Measurements from ENCODE around the gene DSCAM.

Gene DSCAM

DNA sequence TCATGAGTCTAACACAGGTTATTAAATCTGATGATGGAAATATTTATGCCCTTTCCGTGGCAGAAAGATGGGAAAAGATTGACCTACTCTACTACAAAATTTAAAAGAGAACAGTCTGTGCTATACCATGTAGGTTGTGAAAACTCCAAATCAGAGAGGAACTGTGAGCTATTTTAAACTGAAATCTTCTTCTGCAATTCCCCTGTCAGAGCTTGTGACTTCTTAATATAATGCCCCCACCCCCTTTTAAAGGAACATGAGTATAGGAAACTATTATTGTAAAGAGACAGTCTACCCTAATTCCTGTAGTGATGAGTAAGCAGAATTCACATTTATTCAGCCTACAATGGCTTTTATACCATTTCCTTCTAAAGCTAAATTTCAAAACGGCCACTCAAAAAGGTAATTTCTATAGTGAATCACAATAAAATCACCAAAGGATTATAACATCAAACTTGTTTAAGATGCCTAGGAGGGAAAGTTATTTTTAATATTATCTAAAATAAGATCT, 11.7 kb downstream of the DSCAM start:
- DNase-seq, result no peak

DNA sequence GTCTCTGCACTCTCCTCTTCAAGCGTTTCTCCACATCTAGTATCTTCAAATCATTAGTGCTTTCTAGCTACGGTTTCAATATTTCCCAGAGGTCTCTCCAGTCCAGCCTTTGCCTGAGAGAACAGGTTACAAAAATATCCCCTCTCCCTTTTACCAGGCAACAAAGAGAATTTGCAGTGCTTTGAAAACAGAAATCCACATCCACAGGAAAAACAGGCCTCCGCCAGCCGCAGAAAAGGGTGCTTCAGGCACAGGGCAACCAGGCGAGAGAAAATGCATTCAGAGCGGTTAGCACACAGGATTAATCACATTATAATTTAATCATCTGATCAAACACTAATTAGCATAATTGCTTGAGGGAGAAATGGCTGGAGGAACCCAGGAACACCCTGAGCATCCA, 13.8 kb downstream of the DSCAM start:
- DNase-seq, result no peak

DNA sequence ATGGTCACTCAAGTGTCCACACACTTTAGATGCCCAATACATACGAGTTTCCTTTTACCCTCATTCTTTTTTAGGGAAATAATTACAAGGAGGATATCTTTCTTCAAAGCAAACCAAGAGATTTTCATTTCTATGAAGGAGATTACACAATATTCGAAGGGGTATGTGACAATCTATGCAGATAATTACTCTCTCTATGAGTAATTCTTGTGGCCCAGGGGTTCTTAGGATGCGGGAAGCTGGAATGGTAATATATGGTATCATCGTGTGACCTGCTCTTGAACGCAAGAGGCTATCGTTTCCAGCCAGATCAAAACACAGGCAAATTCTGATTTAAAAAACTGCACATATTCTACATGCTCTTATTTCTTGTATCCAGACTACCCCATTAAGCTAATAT, 14.6 kb downstream of the DSCAM start:
- DNase-seq, result no peak

DNA sequence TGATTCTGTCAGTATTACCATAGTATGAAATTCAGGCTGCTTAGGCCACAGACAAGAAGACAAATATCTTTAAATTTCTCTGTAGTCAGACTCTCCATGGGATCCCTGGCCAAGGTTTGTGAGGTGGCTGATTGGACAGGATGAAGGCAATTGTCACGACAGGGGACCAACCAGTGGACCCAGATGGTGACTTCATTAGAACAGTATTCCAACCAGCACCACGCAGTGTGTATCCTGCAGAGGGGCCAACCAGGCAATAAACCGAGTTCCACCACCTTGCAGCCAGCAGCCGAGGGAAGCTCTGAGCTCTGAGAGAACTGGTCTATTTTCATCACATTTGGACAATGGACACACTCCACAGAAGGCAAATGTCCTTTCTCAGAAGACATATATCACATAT, 16.1 kb downstream of the DSCAM start:
- no peak for DNase-seq

DNA sequence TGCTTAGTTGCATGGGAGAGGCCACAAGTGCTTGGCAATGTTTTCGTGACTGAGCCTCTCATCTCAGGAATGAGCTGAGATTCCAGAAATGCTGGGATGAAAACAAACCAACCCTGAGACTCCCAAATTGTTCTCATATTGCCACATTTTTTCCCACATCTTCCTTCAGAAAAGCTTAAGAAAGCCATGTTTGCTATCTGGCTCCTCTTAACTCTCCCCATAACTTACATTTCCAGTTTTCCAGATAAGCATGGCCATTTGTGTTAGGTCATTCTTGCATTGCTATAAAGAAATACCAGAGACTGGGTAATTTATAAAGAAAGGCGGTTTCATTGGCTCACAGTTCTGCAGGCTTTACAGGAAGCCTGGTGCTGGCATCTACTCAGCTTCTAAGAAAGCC, 17.2 kb downstream of the DSCAM start:
- DNase-seq, result no peak

DNA sequence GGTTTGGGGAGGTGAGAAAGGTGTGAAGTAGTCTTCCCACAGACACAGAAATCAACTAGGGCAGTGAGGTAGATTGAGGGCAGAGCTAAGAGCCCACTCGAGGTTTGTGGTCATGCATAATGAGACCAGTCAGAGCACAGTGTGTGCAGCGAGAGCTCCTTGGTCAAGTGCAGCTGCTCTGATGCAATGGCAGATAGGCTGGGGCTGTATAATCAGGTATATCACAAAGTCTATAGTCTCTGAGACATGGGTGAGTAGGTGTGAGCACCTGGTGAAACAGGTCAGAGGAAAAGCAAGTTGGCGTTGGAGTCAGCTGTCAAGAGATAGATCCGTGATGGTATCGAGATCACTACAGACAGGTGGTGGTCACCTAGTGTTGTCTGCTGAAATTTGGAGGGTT, 17.6 kb downstream of the DSCAM start:
- DNase-seq, result no peak

DNA sequence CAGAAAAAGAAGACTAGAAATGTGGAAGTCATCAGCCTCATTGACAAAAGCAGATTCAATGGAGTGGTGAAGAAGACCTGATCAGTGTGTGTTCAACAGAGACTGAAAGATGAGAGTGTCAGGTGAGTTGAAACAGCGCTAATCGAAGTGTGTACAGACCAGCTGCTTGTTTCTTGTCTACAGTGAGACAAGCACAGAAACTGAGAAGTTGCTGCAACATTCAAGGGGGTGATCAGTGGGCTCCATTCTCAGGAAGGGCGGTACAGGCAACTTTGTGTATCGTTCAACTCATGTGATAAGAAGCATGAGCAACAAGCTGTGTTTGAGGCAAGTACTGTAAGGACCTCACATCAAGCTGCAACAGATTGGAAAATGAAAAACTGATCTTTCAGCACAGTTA, 19.4 kb downstream of the DSCAM start:
- DNase-seq, result no peak

DNA sequence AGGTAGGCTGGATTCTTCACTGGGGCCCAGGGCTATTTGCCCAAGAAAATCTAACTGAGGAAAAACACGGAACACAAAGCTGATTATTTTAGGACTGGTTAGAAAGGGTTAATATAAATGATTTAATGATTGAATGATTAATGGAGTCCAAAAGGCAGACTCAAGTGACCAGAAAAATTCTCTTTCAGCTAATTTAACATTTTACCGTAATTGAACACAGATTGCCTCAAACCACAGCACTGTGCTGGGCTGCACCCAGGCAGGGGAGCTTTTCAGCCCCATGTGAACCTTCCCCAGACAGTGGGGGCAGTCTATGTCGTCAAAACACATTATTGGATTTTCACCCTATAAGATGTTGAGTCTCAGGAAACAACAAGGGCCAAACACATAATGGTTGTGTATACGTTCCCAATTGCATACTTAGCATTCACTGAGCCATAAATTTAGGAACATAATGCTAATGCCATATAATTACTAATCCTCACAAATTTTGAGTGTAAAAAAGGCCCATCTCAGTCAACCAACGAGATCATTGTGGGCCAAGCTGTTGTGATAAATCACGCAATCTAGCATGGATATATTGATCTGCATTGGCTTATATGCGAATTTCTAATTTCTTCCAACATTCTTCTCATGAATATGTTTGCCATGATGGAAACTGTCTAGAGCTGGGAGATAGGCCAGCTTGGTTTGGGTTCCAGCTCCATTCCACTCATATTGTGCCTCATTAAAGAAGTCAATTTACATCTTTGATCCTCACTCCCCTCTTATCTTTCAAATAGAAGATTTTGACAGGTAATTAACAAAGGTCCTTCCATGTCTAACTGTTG, 27.7 kb downstream of the DSCAM start:
- DNase-seq, result no peak

DNA sequence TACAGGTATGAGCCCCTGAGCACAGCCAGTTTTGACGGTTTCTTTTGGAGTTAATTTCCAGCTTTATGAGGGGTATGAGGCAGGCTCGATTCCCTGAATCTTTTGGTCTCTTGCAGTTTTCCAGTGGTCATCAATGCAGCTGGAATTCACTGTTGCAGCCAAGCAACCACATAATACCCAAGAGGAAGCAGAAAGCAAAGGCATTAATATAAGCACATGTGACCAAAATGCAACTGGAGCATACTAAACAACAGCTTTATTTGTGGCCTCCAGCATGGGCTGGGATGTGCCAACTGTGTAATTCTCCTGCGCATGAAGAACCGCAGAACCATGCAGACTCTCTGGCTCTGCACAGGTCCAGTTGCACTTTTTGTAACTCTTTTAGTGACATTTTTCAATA, 33.0 kb downstream of the DSCAM start:
- DNase-seq, result no peak

DNA sequence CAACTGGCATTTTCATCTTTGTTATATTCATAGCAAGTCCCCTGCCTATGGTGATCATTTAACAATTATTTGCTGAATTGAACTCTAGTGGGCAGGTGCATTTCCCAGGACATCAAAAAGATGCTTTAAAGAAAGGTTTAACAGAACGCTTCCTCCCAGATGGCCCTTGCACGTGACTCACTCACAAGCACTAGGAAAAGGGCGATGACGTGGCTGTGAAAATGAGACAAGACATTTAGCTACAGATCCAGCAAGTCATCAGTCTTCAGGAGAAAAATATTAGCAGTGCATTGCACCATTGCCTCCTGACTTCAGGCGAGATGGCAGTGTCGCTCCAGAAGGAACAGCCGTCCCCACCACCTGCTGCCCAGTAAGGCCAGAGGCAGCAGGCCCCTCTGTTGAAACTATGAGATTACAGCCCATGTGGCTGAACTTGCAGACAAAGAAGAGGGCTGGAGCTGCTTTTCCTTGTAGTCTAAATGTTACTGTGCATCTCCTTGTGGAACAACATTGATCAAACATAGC, 37.2 kb downstream of the DSCAM start:
- no peak for DNase-seq

DNA sequence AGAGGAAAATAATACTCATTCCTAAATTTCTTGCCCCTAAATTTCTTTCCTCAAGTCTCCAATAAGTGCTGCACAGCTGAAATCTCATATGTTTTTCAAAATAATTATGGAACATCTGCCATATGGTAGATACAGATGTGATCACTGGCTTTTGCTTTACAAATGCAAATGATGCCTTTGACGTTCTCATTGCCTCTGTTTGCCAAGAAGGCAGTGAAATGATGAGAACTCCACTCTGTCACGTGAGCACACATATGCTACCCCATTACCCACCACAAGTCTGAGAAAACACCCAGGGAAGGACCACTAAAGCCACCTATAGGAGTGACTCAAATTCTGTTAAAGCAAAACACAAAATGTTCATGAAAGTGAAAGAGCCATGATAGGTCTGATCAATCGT, 43.9 kb downstream of the DSCAM start:
- DNase-seq, result no peak

DNA sequence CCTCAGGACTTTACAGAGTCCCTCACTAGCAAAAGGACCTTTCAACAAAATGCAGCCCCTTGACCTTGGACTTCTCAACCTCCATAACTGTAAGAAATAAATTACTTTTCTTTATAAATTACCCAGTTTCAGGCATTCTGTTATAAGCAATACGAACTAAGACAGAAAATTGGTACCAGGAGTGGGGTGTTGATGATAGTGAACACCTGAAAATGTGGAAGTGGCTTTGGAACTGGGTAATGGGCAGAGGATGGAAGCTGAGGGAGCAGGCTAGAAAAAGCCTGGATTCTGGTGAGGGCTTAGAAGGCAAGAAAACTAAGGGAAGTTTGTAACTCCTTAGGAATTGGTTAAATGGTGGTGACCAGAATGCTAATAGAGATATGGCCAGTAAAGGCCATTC, 46.8 kb downstream of the DSCAM start:
- DNase-seq, result no peak

DNA sequence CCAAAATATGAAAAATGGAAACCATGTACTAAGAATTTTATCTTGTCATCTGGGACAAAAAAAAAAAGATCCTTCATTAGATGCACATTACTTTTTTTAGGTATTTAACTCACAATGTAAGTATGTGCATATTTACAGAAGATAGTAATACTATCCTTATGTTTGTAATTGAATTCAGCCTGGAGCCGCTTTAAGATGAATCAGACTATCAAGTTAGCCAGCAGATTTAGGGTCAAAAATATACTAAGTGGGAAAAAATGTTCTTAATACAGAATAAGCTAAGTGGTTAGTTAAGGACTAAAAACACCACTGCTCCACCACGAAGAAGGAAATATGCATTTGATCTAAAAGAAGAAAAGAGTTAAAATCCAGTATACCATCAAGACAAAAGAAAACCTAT, 49.1 kb downstream of the DSCAM start:
- no peak for DNase-seq

DNA sequence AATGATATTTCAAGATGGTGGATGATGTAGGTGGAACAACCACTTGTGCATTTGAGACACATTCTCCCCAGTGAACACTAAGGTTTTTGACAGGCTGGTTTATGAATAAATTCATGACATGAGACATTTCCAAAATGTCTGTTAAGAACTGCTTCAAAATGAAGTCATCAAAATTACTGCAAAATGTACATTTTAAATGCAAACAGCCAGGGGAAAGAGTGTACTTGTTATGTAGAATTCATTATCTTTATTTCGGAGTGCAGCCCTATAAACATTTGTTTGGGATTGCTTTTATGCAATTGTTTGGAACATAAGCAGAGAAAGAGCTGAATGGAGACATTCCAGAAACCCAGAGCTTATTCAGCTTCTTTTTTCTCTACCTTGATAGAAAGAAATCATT, 49.5 kb downstream of the DSCAM start:
- no peak for DNase-seq

DNA sequence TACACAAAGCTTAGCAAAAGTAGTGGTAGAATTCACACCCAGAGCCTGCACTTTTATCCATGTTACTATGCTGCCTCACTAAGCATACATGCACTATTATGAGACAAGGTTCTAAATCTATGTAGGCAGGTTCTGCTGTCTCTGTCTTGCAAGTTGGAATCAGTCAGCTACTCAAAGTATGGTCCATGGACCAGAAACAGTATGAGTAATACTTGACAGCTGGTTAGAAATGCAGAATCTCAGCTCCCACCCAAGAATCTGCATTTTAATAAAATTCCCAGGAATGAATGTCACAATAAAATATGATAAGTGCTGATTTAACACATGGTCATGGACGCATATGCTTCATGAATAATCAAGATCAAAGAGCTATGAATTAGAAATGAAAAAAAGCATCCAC, 50.5 kb downstream of the DSCAM start:
- no peak for DNase-seq

DNA sequence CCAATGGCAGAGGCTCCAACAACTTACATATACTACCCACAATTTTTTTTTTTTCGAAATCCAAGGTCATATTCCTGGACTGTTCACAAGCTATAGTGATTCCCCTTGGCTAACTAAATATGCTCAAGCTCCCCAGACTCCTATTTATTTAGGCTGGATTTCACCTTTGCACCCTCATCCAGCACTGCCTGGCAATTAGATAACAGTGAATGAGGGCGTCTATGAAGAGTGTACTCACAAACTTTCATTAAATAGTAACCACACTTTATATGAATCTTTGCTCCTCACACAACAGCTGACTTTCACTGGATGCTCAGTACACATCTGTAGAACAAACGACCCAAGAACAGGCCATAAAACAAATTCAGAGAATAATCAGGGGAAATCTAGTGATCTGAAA, 51.6 kb downstream of the DSCAM start:
- DNase-seq, result no peak

DNA sequence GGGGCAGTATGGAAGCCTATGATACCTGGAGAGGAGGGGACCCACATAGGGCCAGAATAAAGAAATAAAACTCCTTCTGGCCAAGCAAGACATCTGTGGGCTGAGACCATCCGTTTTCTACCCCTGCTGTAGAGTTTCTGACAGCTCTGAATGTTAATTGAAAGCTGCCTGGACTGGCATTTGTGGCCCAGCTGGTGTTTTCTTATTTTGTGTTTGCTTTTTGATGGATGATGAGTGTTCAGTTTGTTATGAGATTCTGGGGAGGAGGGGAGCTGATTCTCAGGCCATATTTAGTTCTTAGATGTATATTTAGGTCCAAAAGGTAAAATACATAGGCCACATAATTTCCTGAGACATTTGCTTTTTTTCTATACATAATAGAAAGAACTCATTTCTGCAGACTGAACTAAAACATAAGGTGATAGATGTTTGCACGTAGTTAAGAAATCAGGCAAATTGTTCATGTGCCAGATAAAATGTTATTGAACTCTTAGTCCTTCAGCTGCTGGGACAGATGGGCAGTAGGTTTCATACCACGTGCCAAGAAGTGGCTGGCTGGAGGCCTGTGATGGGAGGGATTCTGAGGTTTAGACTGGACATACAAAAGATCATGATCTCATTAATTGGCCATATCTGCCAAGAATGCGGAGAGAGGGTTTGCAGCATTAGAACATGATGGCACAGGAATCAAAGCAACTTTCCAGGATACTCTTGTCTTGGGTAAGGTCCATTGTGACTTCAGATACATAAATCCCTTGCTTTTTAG, 54.1 kb downstream of the DSCAM start:
- DNase-seq, result no peak

DNA sequence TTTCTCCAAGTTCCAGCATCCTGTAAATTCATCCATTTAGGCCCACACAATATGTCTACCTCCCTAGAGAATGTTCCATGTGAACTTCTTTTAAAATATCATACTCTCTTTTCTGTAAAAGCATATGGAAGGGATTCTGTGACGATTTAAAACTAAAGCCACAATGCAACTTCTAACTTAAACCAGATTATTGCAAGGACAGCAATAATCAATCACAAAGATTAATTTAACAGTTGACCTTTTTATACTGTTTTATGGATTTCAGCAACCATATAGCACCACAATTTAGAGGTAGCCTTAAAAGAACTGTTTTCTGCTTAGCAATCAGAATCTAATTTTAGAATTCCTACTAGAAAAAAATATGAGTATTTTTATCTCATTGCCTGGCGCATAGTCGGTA, 58.3 kb downstream of the DSCAM start:
- DNase-seq, result no peak

DNA sequence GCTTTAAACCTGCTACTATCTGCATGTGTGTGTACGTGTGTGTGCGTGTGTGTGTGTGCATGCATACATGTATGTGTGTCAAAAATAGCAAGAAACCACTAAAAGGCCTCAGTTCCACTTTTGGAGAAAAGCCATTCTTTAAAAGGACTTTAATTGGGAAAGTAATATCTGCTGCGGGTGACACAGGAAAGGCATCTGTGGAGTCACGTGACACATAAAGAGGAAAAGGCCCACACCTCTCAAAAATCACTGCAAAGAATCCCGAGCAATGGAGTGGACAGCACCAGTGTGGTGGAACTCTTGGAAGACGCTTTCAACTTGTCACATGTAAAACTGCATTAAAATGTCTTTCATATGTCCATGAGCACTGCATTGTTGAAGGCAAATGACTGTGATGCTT, 63.6 kb downstream of the DSCAM start:
- DNase-seq, result no peak

DNA sequence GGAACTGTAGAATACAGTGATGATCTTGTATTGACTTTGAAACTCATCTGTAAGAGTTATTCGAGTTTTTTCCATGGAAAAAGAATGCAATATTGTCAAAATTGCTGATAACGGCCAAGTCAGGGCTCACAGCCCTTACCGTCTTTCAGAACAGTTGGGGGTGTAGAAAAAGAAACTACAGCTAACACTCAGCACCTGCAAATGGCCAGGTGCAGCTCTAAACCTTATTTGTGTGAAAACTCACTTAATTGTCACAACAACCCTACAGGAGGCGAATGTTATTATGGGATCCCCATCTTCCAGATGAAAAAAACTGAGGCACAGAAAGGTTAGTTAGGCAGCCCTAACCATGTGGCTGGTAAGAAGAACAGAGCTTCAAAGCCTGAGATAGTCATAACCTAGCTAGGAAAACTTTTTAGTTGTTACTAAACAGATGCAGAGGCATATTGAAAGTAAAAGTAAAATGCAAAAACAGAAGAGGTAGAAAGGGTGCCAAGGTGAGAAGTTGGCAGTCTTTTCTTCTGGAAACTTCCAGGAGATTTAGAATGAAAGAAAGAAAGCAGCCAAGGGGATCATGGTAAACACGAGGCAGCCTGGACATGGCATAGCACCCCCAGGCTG, 76.4 kb downstream of the DSCAM start:
- DNase-seq, result no peak

DNA sequence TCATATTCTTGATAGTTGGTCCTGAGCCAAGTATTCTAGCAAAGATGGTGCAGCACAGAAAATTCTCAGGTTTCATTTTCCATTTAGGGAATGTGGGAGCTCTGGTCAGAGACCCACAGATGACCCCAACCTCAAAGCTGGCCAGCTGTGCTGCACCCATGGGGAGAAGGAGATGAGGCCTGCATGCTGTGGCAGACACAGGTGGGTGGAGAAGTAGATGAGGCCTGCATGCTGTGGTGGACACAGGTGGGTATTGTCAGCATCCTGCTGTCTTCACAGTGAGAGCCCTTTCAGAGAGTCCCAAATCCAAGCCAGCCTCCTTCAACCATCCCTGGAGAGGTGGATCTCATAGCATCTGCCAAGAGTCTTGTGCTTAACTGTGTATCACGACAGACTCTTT, 77.7 kb downstream of the DSCAM start:
- no peak for DNase-seq

DNA sequence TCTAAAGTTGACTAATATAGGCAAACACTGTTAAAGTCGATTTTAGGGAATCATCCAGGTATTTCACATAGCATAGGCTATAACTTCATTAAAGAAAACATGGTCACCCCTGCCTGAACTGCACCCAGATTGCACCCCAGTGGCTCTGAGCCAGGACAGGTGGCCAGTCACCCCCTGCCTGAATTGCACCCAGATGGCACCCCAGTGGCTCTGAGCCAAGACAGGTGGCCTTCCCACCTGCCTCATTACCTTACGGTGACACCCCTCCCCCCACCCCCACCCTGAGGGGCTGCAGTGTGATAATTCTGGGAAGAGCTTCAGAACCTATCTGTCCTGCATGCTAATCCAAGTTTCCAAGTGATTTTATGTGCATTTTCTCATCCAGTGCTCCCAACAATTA, 78.9 kb downstream of the DSCAM start:
- no peak for DNase-seq

DNA sequence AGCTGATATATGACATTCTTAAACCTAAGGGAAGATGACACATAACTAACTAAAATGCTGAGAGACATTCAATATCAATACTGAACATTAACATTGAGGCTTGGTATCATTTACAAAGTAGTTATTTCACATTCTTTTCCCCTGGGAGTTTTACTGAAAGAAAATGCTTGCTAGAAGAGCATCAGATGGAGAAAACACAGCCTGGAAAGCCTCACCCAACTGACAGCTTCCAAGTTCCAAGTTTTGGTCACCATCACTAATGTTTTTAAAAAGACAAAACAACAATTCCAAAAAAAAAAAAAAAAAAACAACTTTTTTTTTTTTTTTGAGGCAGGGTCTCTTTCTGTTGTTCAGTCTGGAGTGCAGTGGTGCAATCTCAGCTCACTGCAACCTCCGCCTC, 80.6 kb downstream of the DSCAM start:
- DNase-seq, result no peak

DNA sequence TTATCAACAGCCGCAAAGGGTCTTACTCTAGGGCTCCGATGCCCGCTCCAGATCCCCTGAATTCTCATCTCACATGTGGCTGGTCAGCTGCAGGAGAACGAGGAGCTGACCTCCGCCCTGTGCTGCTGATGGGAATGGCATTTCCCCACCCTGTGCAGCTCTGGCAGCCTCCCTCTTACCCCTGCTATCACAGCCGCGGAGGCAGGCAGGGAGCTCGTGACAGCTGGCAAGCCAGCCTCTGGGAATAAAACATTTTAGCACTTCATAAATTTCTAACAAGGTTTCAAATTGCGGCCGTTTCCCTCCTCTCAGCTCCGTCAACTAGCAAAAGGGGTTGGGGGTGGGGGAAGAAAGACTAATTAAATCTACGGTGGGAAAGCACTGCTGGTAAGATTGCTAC, 81.1 kb downstream of the DSCAM start:
- no peak for DNase-seq

All from stimulated activated naive CD4-positive, alpha-beta T cell (primary cell).